ENCODE results near the gene ZMIZ1. TPM values are rescaled to one million over a fixed set of nuclear protein-coding genes. Genes with fewer than 3 reads are reported as not detected.

Gene ZMIZ1
- total RNA-seq, 1 experiment from 2014 or later = 23.5 TPM

DNA sequence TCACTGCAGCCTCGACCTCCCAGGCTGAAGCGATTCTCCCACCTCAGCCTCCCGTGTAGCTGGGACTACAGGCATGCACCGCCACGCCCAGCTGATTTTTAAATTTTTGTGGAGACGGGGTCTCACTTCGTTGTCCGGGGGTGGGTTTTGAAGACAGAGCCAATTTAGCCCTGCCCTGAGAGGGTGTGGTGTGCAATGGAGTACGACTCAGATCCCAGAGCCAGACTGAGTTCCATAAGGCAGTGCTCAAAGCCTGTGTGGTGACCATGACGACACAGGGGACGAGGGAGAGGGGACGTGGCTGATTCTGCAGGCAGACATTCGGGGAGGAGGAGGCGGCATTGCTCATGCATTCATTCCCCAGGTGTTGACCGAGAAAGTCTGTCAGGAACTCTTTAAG, 72.1 kb downstream of the ZMIZ1 start:
- H3K4me3 Mint-ChIP-seq (ENCODE audit: low read depth, unreplicated experiment) = no peak overlapping the region
- no peak for DNase-seq
- CTCF ChIA-PET = interaction anchor here (1.4 kb wide), 1 partner anchor 14 kb away, joined by 6 read pairs; no protein-coding TSS in a partner anchor
- TF ChIP-seq, protein P1, sequence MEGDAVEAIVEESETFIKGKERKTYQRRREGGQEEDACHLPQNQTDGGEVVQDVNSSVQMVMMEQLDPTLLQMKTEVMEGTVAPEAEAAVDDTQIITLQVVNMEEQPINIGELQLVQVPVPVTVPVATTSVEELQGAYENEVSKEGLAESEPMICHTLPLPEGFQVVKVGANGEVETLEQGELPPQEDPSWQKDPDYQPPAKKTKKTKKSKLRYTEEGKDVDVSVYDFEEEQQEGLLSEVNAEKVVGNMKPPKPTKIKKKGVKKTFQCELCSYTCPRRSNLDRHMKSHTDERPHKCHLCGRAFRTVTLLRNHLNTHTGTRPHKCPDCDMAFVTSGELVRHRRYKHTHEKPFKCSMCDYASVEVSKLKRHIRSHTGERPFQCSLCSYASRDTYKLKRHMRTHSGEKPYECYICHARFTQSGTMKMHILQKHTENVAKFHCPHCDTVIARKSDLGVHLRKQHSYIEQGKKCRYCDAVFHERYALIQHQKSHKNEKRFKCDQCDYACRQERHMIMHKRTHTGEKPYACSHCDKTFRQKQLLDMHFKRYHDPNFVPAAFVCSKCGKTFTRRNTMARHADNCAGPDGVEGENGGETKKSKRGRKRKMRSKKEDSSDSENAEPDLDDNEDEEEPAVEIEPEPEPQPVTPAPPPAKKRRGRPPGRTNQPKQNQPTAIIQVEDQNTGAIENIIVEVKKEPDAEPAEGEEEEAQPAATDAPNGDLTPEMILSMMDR (IDR thresholded peaks at IDR 0.05; ENCODE audit: unreplicated experiment) = no peak
- no TSS peak for BruUV-seq (replicated peaks)
- intact Hi-C loops (cut with micrococcal nuclease; ENCODE audit: unreplicated experiment) = no loop called here
- no peaks in the 10 kb centered on the region for H3K9me3 Mint-ChIP-seq (ENCODE audit: low read depth, unreplicated experiment)
- peaks cover 20% of the 10 kb centered on the region for H3K4me1 Mint-ChIP-seq (ENCODE audit: low read depth, unreplicated experiment)
- H3K27me3 Mint-ChIP-seq (ENCODE audit: unreplicated experiment) = no peaks in the 10 kb centered on the region
- H3K27ac Mint-ChIP-seq (ENCODE audit: unreplicated experiment) = no peak overlapping the region
- peaks cover 11% of the 10 kb centered on the region for H3K36me3 Mint-ChIP-seq (ENCODE audit: insufficient read depth, unreplicated experiment)

DNA sequence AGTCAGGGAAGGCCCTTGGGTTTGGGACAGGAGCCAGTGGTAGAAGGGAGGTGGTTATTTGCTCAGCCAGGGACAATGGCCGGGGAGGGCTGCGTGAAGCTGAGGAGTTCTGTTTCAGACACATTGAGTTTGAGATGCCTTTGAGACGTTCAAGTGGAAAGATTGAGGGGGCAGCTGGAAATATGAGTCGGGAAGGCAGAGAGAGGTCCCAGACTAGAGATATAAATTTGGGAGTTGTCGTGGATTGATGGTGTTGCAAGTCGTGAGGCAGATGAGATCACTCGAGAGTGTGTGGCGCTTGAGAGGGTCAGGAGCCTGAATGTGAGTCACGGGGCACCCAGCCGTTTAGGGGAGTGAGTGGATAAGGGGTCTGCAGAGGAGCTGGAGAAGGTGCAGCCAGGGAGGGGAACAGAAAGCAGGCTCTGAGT, 73.3 kb downstream of the ZMIZ1 start:
- no peaks in the 10 kb centered on the region for H3K27me3 Mint-ChIP-seq (ENCODE audit: unreplicated experiment)
- no peak overlapping the region for H3K4me3 Mint-ChIP-seq (ENCODE audit: low read depth, unreplicated experiment)
- CTCF ChIA-PET = interaction anchor here (1.3 to 1.6 kb wide), 3 partner anchors 10 to 16 kb away, joined by 3 to 6 read pairs (median 3); no protein-coding TSS in a partner anchor
- intact Hi-C loops (cut with micrococcal nuclease; ENCODE audit: unreplicated experiment) = no loop called here
- TF ChIP-seq, protein P1 (IDR thresholded peaks at IDR 0.05; ENCODE audit: unreplicated experiment) = no peak
- peaks cover 12% of the 10 kb centered on the region for H3K4me1 Mint-ChIP-seq (ENCODE audit: low read depth, unreplicated experiment)
- no TSS peak for BruUV-seq (replicated peaks)
- H3K9me3 Mint-ChIP-seq (ENCODE audit: low read depth, unreplicated experiment) = no peaks in the 10 kb centered on the region
- H3K36me3 Mint-ChIP-seq (ENCODE audit: insufficient read depth, unreplicated experiment) = peaks cover 11% of the 10 kb centered on the region
- DNase-seq = no peak
- H3K27ac Mint-ChIP-seq (ENCODE audit: unreplicated experiment) = no peak overlapping the region

DNA sequence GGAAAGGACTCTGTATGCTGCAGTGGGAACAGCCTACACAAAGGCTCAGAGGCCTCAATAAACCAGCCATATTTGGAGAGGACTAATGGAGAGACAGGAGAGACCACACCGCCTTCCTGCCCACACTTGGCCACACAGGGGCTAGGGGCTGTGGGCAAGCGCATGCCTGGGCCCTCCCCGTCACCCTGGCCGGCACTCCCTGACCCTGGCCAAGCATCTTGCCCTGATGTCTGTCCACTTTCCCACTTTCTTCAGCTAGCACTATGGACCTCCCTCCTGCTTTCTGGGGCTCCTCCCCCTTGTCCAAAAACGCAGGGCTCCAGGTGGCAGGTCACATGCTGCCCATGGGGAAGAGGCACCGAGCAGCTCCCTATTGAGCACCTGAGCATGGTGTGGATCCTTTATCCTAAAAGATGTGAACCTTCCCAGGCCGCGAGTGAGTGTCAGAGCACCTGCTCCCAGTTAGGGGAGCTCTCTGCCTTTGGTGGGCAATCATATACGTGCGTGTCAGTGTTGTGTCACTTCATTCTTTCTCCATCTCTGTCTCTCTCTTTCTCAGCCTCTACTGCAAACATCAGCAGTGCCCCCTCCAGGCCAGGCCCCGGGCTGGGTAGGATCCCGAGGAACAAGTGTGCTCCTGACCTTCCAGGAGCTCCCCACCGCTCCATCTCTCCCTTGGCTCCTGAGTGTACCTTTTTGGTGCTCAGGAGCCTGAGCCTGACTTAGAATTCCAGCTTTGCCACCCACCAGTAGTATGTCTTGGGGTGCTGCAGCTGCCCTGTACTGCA, 74.0 kb downstream of the ZMIZ1 start:
- BruUV-seq (replicated peaks) = no TSS peak
- CTCF ChIA-PET = interaction anchor here (1.3 to 1.6 kb wide), 2 partner anchors 10 to 15 kb away, joined by 3 read pairs; no protein-coding TSS in a partner anchor

DNA sequence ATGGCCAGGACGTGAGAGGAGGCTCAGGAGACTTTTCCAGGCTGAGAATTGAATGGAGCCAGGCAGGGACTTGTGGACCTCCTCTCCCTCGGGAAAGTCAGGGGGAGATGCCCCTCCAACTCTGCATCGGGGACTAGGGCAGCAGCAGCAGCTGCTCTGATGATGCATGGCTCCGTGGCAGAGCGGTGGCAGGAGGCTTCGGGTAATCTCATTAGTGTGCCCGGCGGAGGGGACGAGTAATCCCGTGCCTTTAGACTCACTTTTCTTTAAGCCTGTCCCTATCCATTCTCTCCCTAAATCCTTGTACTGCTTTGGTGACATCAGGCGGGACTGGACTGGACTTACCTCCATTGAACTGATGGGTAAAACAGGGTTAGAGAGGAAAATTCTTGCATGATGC, 75.1 kb downstream of the ZMIZ1 start:
- Mint-ChIP-seq H3K27me3 (ENCODE audit: unreplicated experiment) (no peaks in the 10 kb centered on the region), H3K9me3 (ENCODE audit: low read depth, unreplicated experiment) (no peaks in the 10 kb centered on the region), H3K36me3 (ENCODE audit: insufficient read depth, unreplicated experiment) (peaks cover 11% of the 10 kb centered on the region), H3K4me1 (ENCODE audit: low read depth, unreplicated experiment) (peaks cover 19% of the 10 kb centered on the region), H3K4me3 (ENCODE audit: low read depth, unreplicated experiment) (no peak overlapping the region), H3K27ac (ENCODE audit: unreplicated experiment) (no peak overlapping the region)
- TF ChIP-seq, protein P1 (IDR thresholded peaks at IDR 0.05; ENCODE audit: unreplicated experiment) = no peak
- no peak for DNase-seq
- intact Hi-C loops (cut with micrococcal nuclease; ENCODE audit: unreplicated experiment) = no loop called here
- BruUV-seq (replicated peaks) = no TSS peak
- CTCF ChIA-PET = no interaction called here

More for the DNA sequence above, 74.0 kb downstream of the ZMIZ1 start:
- DNase-seq = no peak
- Mint-ChIP-seq H3K4me3 (ENCODE audit: low read depth, unreplicated experiment) (no peak overlapping the region), H3K27me3 (ENCODE audit: unreplicated experiment) (no peaks in the 10 kb centered on the region), H3K9me3 (ENCODE audit: low read depth, unreplicated experiment) (no peaks in the 10 kb centered on the region), H3K4me1 (ENCODE audit: low read depth, unreplicated experiment) (peaks cover 12% of the 10 kb centered on the region), H3K27ac (ENCODE audit: unreplicated experiment) (no peak overlapping the region), H3K36me3 (ENCODE audit: insufficient read depth, unreplicated experiment) (peaks cover 11% of the 10 kb centered on the region)
- TF ChIP-seq, protein P1 (IDR thresholded peaks at IDR 0.05; ENCODE audit: unreplicated experiment) = no peak
- intact Hi-C loops (cut with micrococcal nuclease; ENCODE audit: unreplicated experiment) = no loop called here

Data from Calu3 (cell line).